Effector memory CD4-positive, alpha-beta T cell (primary cell): ENCODE data around the gene UBE2Q1.

Source experiments
- DNase-seq, 3 donors: peaks; one replicate each; pipeline ENCODE4 v3.0.0-alpha.2; 2020
- H3K27ac ChIP-seq: 2 replicates; pipeline ENCODE4 v1.7.0; 2013; ENCODE audit warnings: mild to moderate bottlenecking, low read length, moderate library complexity; ENCODE audit not compliant: insufficient read depth, poor library complexity, severe bottlenecking
- H3K27me3 ChIP-seq: replicated peaks from 2 replicates; pipeline ENCODE4 v1.7.0; 2013; ENCODE audit warnings: mild to moderate bottlenecking, low read length; ENCODE audit not compliant: insufficient read depth, control insufficient read depth, poor library complexity, severe bottlenecking
- H3K36me3 ChIP-seq: 2 replicates; pipeline ENCODE4 v1.7.0; 2013; ENCODE audit warnings: mild to moderate bottlenecking, low read length, moderate library complexity; ENCODE audit not compliant: control insufficient read depth, insufficient read depth
- H3K4me1 ChIP-seq: 2 replicates; pipeline ENCODE4 v1.7.0; 2013; ENCODE audit warnings: low read length, mild to moderate bottlenecking; ENCODE audit not compliant: control insufficient read depth, insufficient read depth, poor library complexity, severe bottlenecking
- H3K4me3 ChIP-seq: 2 replicates; pipeline ENCODE4 v1.7.0; 2013; ENCODE audit warnings: low read length, low read depth, mild to moderate bottlenecking; ENCODE audit not compliant: insufficient read depth, poor library complexity, severe bottlenecking
- H3K9me3 ChIP-seq: 2 replicates; pipeline ENCODE4 v1.7.0; 2013; ENCODE audit warnings: mild to moderate bottlenecking, low read length, moderate library complexity; ENCODE audit not compliant: control insufficient read depth

UBE2Q1 gene

GRCh38 chr1:154553056-154554030 lies 5.1 kb downstream of the UBE2Q1 start:
- Histone ChIP-seq H3K4me3 (no peak overlapping the region), H3K4me1 (peaks cover 14% of the 10 kb centered on the region), H3K9me3 (no peaks in the 10 kb centered on the region), H3K36me3 (peaks cover 71% of the 10 kb centered on the region), H3K27ac (no peak overlapping the region), H3K27me3 (no peaks in the 10 kb centered on the region)
- DNase-seq: no peak

GRCh38 chr1:154552036-154552435 lies 6.4 kb downstream of the UBE2Q1 start:
- Histone ChIP-seq H3K27me3 (no peaks in the 10 kb centered on the region), H3K36me3 (peaks cover 71% of the 10 kb centered on the region), H3K4me1 (peaks cover 10% of the 10 kb centered on the region), H3K4me3 (no peak overlapping the region), H3K9me3 (no peaks in the 10 kb centered on the region), H3K27ac (no peak overlapping the region)
- DNase-seq: no peak

- no peaks in the 10 kb centered on the region for H3K27me3 ChIP-seq
- no peak for DNase-seq
- no peak overlapping the region for H3K4me3 ChIP-seq
- H3K27ac ChIP-seq: no peak overlapping the region
- peaks cover 4% of the 10 kb centered on the region for H3K4me1 ChIP-seq
- peaks cover 71% of the 10 kb centered on the region for H3K36me3 ChIP-seq
- no peaks in the 10 kb centered on the region for H3K9me3 ChIP-seq
These were observed 7.0 kb downstream of the UBE2Q1 start for GRCh38 chr1:154551474-154551873.

- Histone ChIP-seq H3K27me3 (no peaks in the 10 kb centered on the region), H3K4me3 (no peak overlapping the region), H3K36me3 (peaks cover 64% of the 10 kb centered on the region), H3K4me1 (no peaks in the 10 kb centered on the region), H3K9me3 (no peaks in the 10 kb centered on the region), H3K27ac (no peak overlapping the region)
- DNase-seq: no peak
These were observed 7.8 kb downstream of the UBE2Q1 start for GRCh38 chr1:154550657-154551056.

GRCh38 chr1:154550070-154550469 lies 8.4 kb downstream of the UBE2Q1 start:
- Histone ChIP-seq H3K36me3 (peaks cover 59% of the 10 kb centered on the region), H3K27me3 (no peaks in the 10 kb centered on the region), H3K4me3 (no peak overlapping the region), H3K9me3 (no peaks in the 10 kb centered on the region), H3K27ac (no peak overlapping the region), H3K4me1 (no peaks in the 10 kb centered on the region)
- no peak for DNase-seq

- Histone ChIP-seq H3K36me3 (peaks cover 51% of the 10 kb centered on the region), H3K27me3 (no peaks in the 10 kb centered on the region), H3K27ac (no peak overlapping the region), H3K9me3 (no peaks in the 10 kb centered on the region), H3K4me1 (no peaks in the 10 kb centered on the region), H3K4me3 (no peak overlapping the region)
- no peak for DNase-seq
These were observed 9.2 kb downstream of the UBE2Q1 start for GRCh38 chr1:154549202-154549770.

- Histone ChIP-seq H3K36me3 (peaks cover 38% of the 10 kb centered on the region), H3K27ac (no peak overlapping the region), H3K4me3 (no peak overlapping the region), H3K4me1 (no peaks in the 10 kb centered on the region), H3K9me3 (no peaks in the 10 kb centered on the region), H3K27me3 (no peaks in the 10 kb centered on the region)
- no peak for DNase-seq
These were observed 10.4 kb downstream of the UBE2Q1 start for GRCh38 chr1:154548028-154548427.

GRCh38 chr1:154547105-154547732 lies 11.2 kb downstream of the UBE2Q1 start:
- H3K36me3 ChIP-seq: peaks cover 30% of the 10 kb centered on the region
- no peaks in the 10 kb centered on the region for H3K9me3 ChIP-seq
- no peak overlapping the region for H3K27ac ChIP-seq
- H3K4me3 ChIP-seq: no peak overlapping the region
- H3K4me1 ChIP-seq: no peaks in the 10 kb centered on the region
- no peak for DNase-seq
- no peaks in the 10 kb centered on the region for H3K27me3 ChIP-seq

GRCh38 chr1:154546264-154547063 lies 12.0 kb downstream of the UBE2Q1 start:
- Histone ChIP-seq H3K4me1 (no peaks in the 10 kb centered on the region), H3K9me3 (no peaks in the 10 kb centered on the region), H3K4me3 (no peak overlapping the region), H3K27me3 (no peaks in the 10 kb centered on the region), H3K27ac (no peak overlapping the region), H3K36me3 (peaks cover 22% of the 10 kb centered on the region)
- DNase-seq: peak in 1 of 3 donors; percentile 34
